Lower leg skin (tissue), 3 donors: Measurements from ENCODE around the gene WDR91.

Experiments
- POLR2A ChIP-seq, 2 donors: fragments of 450-650 bp; IDR thresholded peaks; one replicate each; pipeline ENCODE4 v1.6.1; 2016 to 2017; ENCODE audit warnings: antibody characterized with exemption in 2 of 2, mild to moderate bottlenecking in 1 of 2, moderate library complexity in 1 of 2
- TF ChIP-seq, protein P1 (sequence below), 3 donors: fragments of 450-650 bp; IDR thresholded peaks; one replicate each; pipeline ENCODE4 v1.5.1; 2016; ENCODE audit warnings: antibody characterized with exemption in 3 of 3, mild to moderate bottlenecking in 3 of 3, moderate library complexity in 2 of 3

DNA sequence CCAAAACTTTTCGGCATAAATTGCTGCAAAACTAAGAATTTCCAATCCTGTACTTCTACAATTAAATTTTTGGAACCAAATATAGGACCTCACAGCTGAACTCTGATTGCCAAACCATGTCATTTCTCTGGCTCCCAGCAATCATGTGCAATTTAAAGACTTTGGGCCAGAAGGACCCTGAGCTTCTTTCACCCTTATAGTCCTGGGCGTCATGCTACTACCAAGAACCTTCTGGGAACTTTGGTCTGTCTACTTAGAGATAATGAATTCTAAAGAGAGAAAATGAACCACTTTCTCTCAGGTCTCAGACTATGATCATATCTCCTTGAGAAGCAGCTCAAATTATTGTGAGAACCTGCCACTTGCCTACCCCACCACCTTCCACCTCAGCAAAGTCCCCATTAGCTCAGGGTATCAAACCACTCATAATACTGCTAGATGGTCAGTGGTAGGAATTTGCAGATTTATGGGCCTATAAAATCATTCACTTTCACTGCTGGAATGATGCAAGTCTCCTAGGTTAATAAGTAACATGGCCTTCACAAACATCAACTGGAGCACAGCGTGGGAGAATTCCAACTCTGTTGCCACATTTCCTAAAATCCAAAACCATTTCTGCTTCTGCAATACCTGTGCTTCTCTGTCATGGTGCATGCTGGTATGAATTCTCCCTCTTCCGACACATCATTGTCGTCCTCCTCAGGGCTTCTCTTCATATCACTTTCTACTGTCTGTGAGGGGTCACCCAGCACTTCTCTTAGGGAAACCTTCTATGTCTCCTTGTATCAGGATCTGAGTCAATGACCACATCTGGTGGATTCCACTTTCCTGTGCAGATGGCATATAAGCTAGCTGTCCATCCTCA is 6.6 kb upstream of the WDR91 start:
- TF ChIP-seq, protein P1, sequence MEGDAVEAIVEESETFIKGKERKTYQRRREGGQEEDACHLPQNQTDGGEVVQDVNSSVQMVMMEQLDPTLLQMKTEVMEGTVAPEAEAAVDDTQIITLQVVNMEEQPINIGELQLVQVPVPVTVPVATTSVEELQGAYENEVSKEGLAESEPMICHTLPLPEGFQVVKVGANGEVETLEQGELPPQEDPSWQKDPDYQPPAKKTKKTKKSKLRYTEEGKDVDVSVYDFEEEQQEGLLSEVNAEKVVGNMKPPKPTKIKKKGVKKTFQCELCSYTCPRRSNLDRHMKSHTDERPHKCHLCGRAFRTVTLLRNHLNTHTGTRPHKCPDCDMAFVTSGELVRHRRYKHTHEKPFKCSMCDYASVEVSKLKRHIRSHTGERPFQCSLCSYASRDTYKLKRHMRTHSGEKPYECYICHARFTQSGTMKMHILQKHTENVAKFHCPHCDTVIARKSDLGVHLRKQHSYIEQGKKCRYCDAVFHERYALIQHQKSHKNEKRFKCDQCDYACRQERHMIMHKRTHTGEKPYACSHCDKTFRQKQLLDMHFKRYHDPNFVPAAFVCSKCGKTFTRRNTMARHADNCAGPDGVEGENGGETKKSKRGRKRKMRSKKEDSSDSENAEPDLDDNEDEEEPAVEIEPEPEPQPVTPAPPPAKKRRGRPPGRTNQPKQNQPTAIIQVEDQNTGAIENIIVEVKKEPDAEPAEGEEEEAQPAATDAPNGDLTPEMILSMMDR (IDR thresholded peaks at IDR 0.05) = no peak
- no peak for TF ChIP-seq POLR2A (IDR thresholded peaks at IDR 0.05)
